ENCODE measurements around the gene PSD2.
"Not testable (repeated sequence)": the region's sequence is repeated elsewhere in the genome, so short reads cannot be mapped to it uniquely, and the experiment has no call there.

The PSD2 gene

DNA sequence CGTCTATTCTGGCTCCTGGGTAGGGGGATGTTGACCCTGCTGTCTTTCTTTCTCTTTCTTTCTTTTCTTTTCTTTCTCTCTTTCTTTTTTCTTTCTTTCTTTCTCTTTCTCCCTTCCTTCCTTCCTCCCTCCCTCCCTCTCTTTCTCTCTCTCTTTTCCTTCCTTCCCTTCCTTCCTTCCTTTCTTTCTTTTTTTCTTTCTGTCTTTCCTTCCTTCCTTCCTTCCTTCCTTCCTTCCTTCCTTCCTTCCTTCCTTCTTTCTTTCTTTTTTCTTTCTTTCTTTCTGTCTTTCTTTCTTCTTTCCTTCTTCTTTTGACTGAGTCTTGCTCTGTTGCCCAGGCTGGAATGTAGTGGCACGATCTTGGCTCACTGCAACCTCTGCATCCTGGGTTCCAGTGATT is 3.0 kb upstream of the PSD2 start:
- not testable (repeated sequence) for DNase-seq

DNA sequence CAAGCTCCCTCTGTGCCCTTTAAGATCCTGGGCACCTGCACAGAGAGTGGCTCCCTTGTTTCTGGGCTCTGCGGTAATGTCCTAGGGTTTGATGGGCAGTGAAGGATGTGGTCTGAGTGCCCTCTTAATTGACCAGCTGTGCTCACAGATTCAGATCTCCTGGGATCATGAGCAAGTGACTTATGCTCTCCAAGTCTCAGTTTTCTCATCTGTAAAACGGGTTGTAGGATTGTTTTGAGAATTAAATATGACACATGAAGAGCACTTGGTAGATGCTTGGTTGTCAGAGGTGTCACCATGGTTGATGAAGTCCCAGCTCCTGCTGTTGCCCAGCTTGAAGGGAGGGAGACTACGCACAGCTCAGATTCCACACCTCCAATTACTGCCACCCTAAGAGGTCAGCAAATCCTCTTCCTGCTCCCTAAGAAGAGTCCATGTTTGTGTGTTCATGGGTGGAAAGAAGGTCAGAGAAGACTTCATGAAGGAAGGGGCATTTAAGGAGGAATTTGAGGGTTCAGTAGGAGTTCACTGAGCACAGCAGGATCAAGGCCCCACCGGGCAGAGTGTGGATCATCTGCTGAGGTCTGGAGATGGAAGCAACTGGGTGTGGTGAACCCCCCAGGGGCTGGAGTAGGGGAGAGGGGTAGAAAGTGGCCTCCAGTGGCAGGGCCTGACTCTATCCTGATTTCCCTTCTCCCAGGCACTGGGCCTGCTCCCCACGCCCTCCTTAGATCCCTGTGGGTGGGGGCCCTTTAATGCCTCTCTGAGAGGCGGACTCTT is 1.4 kb upstream of the PSD2 start:
- no peak for DNase-seq

DNA sequence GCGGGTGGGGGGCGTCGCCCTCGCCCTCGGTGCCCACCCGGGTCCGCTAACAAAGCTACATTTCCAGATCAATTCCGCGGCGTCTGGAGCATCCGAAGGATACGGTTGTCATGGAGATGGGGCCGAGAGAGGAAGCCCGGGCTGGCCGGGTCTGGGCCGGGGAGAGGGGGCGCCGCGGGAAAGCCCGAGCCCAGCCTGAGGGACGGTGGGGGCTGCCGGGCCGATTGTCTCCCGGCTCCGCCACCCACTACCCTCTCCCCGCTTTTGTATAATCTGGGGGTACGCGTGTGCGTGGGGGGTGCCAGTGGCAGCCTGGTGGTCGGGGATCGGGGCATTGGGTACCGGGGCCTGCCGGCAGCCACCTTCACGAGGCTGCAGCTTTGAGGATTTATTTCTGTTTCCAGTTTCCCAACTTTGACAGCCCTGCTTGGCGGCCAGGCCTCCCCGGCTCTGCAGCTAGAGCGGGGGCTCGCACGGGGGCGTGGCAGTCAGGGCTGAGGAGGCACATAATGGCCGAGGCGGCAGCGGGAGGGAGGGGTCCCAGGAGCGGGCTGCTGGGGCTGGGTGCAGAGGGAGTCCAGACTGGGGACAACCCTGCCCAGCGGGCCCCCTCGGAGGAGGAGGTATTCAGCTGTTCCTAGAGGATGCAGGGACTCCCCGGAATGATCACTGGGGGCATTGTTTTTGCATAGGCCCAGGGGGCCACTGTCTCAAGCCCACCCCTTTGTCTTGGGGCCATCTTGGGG is 626 bp downstream of the PSD2 start:
- no peak for DNase-seq

DNA sequence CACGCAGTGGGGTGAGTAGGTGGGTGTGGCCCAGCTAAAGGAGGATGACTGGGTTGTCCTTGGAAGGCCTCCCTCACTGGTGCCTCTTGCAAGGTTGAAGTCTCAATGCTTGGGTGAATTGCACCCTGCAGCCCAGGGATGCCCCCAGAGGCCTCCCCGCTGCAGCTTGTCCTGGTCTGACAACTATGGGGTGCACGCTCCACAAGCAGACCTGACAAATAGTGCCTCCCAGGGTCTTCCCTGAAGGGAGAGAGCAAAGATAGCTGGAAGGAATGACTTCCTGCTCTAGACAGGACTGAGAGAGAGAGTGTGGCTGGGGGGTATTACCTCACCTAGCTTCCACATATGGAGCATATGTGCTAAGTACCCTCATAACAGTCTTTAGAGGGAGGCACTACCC is 1.7 kb downstream of the PSD2 start:
- DNase-seq: no peak

DNA sequence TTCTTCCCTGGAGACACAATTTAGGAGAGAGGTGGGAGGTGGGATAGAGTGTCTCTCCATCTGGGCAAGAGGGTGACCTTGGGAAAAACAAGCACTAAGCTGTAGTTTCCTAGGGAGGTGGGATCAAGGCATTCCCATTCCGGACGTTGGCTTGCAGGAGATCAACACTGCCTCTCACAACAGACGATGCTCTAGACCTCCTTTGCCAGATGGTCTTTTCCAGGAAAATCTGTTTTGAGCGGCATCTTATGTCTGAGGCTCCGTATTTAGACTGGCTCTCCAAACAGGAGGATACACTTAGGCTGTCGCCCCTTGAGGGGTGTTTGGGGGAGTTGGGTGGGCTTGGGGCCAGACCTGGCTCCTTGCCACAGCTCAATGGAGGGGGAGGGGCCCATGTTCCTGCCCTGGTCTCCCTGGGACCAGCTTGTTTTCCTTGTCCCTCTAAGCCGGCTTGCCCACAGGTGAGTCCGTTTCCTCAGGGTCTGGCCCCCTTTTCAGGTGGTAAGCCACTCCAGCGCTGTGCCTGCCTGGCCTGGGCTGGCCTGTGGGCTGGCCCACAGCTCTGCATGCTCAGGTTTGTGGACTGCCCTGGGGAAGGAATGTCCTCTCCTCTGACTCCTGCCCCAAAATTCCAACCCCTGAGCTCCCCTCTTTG is 2.4 kb downstream of the PSD2 start:
- DNase-seq: no peak

DNA sequence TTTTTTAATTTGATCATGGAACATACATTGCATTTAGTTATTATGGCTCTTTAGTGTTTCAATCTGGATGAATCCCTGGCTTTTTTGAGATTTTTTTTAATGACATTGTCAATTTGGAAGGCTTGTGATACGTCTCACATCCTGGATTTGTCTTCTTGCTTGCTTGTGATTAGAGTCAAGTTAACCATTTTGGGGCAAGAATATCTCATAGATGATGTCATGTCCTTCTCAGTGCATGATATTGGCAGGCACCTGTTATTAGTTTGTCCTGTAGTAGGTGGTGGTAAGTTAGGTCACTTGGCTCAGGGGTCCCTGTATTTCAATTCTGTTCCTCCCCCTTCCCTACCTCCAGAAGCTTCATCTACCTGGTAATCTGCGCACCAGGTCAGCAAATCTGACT is 3.3 kb downstream of the PSD2 start:
- DNase-seq: no peak

DNA sequence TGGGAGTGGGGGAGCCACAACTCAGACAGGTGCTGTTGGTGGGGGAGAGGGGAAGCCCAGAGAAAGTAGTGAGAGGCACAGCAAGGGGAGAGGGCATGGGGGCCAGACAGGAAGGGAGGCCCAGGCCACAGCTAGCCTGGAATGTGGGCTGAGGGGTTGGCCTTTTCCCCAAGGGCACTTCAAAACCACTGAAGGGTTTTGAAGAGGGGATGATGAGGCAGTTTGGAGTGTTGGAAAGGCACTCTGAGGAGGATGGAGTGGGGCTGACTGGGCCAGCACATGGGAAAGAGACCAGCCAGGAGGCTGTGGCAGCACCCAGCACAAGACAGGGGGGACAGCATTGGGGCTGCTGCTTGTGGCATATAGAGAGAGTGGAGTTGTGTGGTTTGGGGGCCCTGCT is 3.8 kb downstream of the PSD2 start:
- DNase-seq: no peak

DNA sequence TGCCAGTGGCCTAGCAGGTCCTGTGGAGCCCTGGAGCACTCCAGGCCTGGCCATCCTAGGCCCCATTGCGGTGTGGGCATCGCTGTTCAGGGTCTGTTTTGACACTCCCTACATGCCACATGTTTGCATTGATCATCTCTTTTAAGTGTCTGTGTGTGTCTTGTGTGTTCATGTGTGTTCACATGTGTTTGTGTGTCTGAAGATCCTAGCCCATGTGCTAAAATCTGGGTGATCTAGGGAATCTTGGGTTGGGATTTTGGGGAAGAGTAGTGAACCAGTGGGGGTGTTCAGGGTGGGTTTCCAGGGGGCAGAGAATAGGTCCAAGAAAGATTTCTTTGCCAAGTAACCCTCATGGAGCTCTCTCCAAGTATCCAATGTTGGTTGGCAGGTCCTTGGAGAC is 8.4 kb downstream of the PSD2 start:
- DNase-seq: no peak

DNA sequence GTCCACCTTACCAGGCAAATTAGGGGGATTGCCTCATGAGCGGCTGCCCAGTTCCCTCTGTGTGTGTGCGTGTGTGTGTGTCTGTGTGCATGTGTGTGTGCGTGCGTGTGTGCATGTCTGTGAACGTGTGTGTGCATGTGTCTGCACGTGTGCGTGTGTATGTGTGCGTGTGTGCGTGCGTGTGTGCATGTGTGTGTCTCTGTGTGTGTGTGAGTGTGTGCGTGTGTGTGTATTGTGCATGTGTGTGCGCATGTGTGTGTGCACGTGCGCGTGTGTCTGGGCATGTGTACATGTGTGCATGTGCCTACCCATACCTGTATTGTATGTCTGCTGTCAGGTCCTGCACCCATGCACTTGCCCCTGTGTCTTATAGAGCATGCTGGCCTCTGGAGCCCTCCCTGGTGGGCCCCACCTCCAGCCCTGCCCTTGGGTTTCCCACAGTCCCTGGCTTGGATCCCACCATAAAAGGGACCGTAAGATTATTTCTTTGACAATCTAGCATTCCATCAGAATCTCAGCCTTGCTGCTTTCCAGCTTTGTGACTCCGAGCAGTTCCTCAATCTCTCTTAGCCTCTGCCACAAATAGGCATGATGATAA is 9.3 kb downstream of the PSD2 start:
- DNase-seq: no peak

DNA sequence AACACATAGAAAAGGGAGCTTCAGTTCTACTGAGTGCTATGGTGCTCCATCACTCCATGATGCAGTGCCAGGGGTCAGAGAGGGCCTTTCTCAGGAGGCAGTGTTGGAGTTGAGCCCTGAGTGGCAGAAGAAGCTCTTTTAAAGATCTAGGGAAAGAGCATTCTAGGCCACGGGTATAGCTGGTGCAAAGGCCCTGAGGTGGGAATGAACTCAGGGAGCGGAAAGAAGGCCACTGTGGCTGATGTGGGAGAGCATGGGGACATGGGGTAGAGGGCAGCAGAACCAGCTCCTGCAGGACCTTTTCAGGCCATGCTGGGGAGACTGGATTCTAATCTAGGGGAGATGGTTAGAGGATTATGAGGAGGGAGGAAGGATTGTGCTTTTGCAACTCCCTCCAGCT is 9.9 kb downstream of the PSD2 start:
- no peak for DNase-seq

DNA sequence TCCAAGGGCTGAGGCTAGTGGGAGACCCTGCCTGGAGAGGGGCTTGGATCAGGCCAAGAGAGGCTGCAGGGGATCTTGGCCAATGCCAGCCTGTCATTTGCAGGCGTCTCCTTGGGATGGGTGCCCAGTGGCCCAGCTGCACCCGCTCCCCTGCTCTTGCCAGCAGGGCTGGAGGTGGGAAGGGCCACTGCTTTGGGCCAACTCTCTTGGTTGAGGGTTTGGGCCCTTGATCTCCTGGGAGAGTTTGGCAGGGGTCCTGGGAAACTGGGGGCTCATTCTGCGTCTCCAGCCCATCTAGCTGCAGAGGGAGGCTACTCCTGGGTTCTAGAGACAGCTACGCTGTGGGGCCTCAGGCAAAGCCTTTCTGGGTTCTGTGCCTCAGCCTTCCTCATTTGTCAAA is 10.5 kb downstream of the PSD2 start:
- DNase-seq: no peak

DNA sequence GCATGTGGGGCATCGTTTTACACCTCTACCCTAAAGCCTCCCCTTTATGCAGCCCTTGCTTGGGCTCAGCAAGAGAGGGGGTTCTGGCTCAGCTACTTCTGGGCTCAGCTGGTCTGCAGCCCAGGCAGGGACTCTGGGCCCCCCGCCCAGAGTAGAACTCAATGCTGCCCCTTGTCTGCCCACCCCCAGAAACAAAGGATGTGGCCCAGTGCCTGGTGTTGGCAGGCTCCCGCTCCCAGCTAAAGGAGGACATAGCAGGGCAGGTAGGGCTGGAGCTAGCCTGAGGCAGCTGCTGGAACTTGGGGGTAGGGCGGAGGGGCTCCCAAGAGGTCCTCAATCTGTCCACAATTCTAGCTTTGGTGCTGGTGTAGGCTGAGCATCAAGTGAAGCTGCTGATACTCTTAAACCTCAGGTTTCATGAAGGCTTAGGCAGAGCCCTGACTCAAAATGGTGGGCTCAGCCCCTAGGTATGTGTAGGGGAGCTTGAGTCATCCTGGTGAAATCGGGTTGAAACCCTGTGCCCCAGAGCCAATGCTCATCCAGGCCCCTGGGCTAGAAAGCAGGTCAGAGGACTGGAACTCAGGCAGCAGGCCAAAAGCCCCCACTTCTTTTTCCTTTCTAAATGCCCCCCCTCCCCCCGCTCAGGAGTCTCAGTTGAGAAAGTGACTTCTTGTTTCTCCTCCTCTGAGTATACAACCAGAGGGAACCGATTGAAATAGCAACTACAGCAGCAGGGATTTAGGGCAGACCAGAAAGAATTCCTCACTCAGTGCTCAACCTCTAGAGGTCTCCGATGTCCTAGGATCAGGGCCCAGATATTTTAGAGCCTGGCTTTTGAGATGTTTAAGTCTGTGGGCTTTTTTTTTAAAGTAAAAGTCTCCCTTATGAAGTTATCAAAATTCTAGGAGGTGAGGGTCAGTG is 11.4 kb downstream of the PSD2 start:
- no peak for DNase-seq

DNA sequence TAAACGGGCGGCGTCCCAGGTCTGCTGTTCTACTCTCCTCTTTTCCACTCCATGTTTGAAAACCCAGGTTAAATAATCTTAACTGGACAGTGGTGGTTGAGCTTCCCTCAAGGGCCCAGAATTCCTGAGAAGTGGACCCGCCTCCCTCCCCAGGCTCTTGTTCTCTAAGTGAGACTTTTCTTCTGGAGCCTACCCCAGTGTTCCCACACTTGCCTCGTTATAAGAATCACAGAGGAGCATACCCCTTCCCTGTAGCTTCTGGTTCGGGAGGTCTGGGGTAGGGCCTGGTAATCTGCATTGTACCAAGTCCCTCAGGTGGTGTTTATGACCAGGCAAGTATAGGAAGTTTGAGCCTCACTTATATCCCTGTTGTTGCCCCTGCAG is 12.0 kb downstream of the PSD2 start:
- no peak for DNase-seq

DNA sequence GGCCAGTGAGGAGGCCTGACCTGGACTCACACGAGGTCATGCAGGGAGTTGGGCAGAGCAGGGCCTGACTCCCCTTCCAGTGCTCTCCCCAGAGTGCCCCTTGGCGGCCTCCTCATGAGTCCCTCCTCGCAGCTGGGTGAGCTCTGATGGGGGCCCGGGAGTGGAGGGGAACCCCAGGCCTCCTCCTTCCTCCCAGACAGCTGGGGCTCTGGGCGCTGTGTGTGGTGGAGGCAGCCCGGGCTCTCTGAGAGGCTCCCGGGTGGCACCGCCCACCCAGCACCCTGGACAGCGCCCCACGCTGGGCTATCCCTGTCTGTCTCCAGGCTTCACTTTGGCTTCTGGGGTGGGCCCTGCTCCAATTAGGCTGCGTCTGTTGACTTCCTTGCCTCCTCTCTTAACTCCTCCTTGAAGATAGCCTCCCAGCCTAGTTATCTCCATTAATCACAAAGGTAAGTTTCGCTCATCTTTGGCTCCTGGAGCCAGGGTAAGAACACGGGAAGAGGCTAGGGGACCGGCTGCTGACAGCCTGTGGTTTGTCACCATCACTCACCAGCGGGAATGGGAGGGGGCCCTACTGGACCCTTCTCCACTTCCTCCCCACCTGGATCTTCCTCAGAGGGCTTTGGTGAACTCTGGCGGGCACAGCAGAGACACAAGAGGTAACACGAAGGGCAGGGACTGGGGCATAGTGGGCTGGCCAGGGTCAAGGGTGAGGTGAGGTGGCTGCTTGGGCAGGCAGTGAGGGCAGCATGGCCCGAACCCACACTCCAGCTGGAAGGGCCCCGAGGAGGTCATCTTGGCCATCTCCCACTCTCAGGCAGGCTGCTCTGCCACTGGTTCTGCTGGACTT is 13.1 kb downstream of the PSD2 start:
- DNase-seq: peak; percentile 56

DNA sequence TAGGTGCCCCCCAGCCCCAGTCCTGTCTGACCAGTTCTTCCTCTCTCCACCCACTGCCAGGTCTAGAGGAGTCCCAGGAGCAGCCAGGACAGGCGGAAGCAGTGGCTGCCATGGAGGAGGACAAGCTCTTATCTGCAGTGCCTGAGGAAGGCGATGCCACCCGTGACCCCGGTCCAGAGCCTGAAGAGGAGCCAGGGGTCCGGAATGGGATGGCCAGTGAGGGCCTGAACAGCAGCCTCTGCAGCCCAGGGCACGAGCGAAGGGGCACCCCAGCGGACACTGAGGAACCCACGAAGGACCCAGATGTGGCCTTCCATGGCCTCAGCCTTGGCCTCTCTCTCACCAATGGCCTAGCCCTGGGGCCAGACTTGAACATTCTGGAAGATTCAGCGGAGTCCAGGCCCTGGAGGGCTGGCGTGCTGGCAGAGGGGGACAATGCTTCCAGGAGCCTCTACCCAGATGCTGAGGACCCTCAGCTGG is 13.8 kb downstream of the PSD2 start:
- DNase-seq: no peak

DNA sequence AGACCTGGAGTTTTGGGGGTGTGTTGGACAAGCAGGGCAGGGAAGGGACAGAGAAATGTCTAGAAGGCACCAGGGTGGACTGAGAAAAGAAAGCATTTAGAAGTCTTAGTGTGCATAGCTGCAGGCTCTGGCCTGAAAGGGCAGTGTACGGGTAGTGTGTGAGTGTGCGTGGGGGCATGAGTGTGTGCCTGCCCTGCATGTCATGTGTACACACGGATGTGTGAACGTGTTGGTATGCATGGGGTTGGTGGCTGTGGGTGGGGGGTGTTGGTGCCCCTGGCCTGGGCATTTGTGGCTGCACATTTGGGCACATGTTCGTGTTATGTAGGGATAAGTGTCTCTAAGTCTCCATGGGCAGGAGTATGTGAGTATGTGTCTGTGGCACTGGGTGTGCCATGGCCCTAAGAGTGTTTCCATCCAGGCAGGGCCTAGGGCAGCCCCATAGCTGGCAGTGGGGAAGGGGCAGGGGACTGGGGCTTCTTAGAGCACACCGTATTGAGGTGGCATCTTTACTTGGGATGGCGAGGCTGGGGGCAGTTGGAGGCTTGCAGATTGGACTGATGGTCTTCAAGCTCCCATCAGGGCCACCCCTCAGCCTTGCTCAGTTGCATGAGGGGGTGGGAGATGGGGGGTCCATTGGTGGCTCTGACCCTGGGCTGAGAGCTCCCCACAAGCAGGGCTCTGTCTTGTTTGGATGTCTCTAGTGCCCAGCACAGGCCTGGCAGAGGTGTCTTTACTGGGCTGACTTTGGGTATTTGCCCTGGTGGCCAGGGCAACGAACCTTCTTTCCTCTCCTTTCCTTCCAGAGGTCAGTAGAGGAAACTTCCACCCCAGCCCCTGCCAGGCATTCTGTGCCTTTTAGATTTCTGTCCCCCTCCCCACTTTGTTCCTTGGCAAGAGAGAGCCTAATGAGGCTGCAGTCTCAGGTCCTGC is 15.0 kb downstream of the PSD2 start:
- DNase-seq: no peak

DNA sequence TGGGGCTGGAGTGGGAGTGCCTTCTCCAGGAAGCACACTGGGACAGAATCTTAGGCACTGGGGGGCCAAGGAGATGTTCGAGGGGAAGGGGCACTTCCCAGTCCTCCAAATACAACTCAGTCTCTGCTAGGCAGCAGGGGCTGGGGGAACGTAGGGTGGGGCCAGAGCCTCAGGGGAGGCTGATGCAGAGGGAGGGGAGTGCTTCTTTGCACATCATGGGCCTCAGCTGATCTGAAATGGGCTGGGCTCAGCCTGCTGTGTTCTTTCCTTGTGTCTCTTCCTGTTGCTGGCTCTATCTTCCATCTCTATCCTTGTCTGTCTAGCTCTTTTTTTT is 15.6 kb downstream of the PSD2 start:
- no peak for DNase-seq

DNA sequence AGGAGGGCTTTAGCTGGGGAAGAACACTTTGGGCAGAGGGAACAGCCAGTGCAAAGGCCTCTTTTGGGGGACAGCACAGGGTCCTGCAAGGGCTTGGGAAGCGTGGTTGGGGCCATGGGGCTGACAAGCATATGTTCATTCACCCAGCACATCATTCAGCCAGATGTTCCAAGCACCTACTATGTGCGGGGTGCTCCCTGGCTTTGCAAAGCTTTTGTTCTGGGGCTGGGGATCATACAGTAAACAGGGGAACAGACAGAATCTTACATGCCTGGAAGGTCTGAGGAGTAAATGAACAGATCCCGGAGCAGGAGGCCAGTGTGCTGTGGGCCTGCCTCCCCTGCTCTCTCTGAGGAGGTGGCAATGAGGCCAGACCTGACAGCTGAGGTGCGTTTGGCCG is 16.7 kb downstream of the PSD2 start:
- no peak for DNase-seq

DNA sequence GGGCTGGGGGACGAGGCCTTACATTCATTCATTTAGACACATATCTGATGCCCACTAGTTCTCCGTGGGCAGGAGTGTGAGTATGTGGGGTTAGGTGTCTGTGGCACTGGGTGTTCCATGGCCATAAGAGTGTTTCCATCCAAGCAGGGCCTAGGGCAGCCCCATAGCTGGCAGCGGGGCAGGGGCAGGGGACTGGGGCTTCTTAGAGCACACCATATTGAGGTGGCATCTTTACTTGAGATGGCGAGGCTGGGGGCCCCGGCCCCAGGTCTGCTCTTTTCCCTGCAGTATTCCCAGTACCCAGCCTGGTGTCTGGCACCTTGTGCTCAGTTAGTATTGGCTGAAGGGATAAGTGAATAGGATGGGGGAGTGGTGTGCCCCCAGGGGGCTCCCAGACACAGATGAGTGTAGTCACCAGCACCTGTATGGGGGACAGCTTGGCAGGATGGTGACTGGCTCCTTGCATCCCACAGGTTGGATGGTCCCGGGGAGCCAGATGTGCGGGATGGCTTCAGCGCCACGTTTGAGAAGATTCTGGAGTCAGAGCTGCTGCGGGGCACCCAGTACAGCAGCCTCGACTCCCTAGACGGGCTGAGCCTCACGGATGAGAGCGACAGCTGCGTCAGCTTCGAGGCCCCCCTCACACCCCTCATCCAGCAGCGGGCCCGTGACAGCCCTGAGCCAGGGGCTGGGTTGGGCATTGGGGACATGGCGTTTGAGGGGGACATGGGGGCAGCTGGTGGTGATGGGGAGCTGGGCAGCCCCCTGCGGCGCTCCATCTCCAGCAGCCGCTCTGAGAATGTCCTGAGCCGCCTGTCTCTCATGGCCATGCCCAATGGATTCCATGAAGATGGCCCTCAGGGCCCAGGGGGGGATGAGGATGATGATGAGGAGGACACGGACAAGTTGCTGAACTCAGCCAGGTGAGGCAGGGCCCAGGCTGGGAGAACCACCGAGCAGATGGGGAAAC is 17.5 kb downstream of the PSD2 start:
- DNase-seq: no peak
